IMR-90 (cell line): ENCODE measurements around the gene RASSF5. TPM values are rescaled to one million over a fixed set of nuclear protein-coding genes. Genes with fewer than 3 reads are reported as not detected.

Experiments
- ATAC-seq: fragments of 200-7000 bp; cut with Tn5 transposase; 2 replicates; pipeline ENCODE4 v1.9.1; 2020; ENCODE audit warnings: low read depth, mild to moderate bottlenecking, moderate library complexity
- BruUV-seq: library from RNA; stranded (reverse); fragments of 400-500 nt; replicated peaks from 2 replicates; lab custom pipeline; 2021; lab: Mats Ljungman, UMichigan
- CTCF ChIA-PET: fragments of 300-600 bp; formaldehyde crosslinking; extraction: SDS; loops from one replicate; lab custom pipeline; 2021; ENCODE audit warnings: antibody characterized with exemption; lab: Yijun Ruan, JAX
- POLR2A ChIA-PET: fragments of 300-600 bp; sonication (Branson Sonifier 250); formaldehyde crosslinking; loops from one replicate; lab custom pipeline; 2022; ENCODE audit warnings: antibody characterized with exemption; ENCODE audit not compliant: unreplicated experiment; lab: Charles Lee
- DNase-seq: peaks from one replicate; pipeline ENCODE4 v3.0.0; 2013
- H2AFZ ChIP-seq: replicated peaks from 2 replicates; pipeline ENCODE3; 2013; ENCODE audit warnings: low read length, mild to moderate bottlenecking; ENCODE audit not compliant: poor library complexity
- H2AK5ac ChIP-seq: 2 replicates; pipeline ENCODE4 v1.6.1; 2013; ENCODE audit warnings: low read depth, low read length, inconsistent platforms
- H2AK9ac ChIP-seq: replicated peaks from 2 replicates; pipeline ENCODE3; 2013; ENCODE audit warnings: mild to moderate bottlenecking, low read depth, low read length, moderate library complexity; ENCODE audit not compliant: poor library complexity
- H2BK120ac ChIP-seq: 2 replicates; pipeline ENCODE4 v1.6.1; 2013; ENCODE audit warnings: low read depth, low read length, inconsistent platforms
- H2BK15ac ChIP-seq: 3 replicates; pipeline ENCODE4 v1.6.1; 2013; ENCODE audit warnings: low read depth, low read length, inconsistent platforms
- H2BK20ac ChIP-seq: 2 replicates; pipeline ENCODE4 v1.6.1; 2013; ENCODE audit warnings: low read depth, mild to moderate bottlenecking, inconsistent platforms, low read length, moderate library complexity
- H2BK5ac ChIP-seq: 2 replicates; pipeline ENCODE4 v1.6.1; 2013; ENCODE audit warnings: mild to moderate bottlenecking, low read depth, low read length, inconsistent platforms; ENCODE audit not compliant: poor library complexity, severe bottlenecking
- H3K14ac ChIP-seq: replicated peaks from 2 replicates; pipeline ENCODE4 v1.6.1; 2013; ENCODE audit warnings: low read depth, low read length, inconsistent platforms
- H3K18ac ChIP-seq: 2 replicates; pipeline ENCODE4 v1.6.1; 2013; ENCODE audit warnings: low read depth, low read length, control low read depth
- H3K23ac ChIP-seq: 2 replicates; pipeline ENCODE4 v1.6.1; 2013; ENCODE audit warnings: low read depth, low read length, inconsistent platforms
- H3K27ac ChIP-seq: 2 replicates; pipeline ENCODE4 v1.5.1; 2013; ENCODE audit warnings: mild to moderate bottlenecking, control low read depth, low read length; ENCODE audit not compliant: insufficient read depth
- H3K27me3 ChIP-seq: 2 replicates; pipeline ENCODE4 v1.6.1; 2013; ENCODE audit warnings: low read length; ENCODE audit not compliant: control insufficient read depth, insufficient read depth
- H3K36me3 ChIP-seq: 2 replicates; pipeline ENCODE4 v1.6.1; 2013; ENCODE audit warnings: low read length, mixed read lengths; ENCODE audit not compliant: control insufficient read depth, insufficient read depth
- H3K4ac ChIP-seq: 2 replicates; pipeline ENCODE4 v1.6.1; 2013; ENCODE audit warnings: low read depth, low read length, inconsistent platforms
- H3K4me1 ChIP-seq: 2 replicates; pipeline ENCODE4 v1.6.1; 2013; ENCODE audit warnings: low read length, mixed read lengths; ENCODE audit not compliant: control insufficient read depth, insufficient read depth
- H3K4me2 ChIP-seq: 2 replicates; pipeline ENCODE4 v1.6.1; 2013; ENCODE audit warnings: low read depth, mild to moderate bottlenecking, control low read depth, low read length, moderate library complexity
- H3K4me3 ChIP-seq: 2 replicates; pipeline ENCODE4 v1.5.1; 2013; ENCODE audit warnings: low read depth, mild to moderate bottlenecking, control low read depth, low read length, moderate library complexity; ENCODE audit not compliant: insufficient read depth
- H3K56ac ChIP-seq: 2 replicates; pipeline ENCODE4 v1.6.1; 2013; ENCODE audit warnings: low read length, inconsistent platforms; ENCODE audit not compliant: insufficient read depth; ENCODE audit errors: extremely low read depth
- H3K79me1 ChIP-seq, 2 experiments: 2 replicates each; pipeline ENCODE4 v1.6.1; 2013; ENCODE audit warnings: low read length in 2 of 2, inconsistent platforms in 1 of 2, low read depth in 1 of 2
- H3K9ac ChIP-seq: 2 replicates; pipeline ENCODE4 v1.6.1; 2013; ENCODE audit warnings: low read depth, low read length, control low read depth
- H3K9me1 ChIP-seq: 2 replicates; pipeline ENCODE4 v1.6.1; 2013; ENCODE audit warnings: low read length, inconsistent platforms; ENCODE audit not compliant: insufficient read depth
- H3K9me3 ChIP-seq: 2 replicates; pipeline ENCODE4 v1.6.1; 2013; ENCODE audit warnings: low read length; ENCODE audit not compliant: control insufficient read depth, insufficient read depth
- H4K20me1 ChIP-seq: 2 replicates; pipeline ENCODE4 v1.6.1; 2013; ENCODE audit warnings: low read length, inconsistent platforms; ENCODE audit not compliant: insufficient read depth
- H4K5ac ChIP-seq: 2 replicates; pipeline ENCODE4 v1.6.1; 2013; ENCODE audit warnings: mild to moderate bottlenecking, low read depth, low read length, control low read depth
- H4K8ac ChIP-seq, 2 experiments: 2 replicates each; pipeline ENCODE4 v1.6.1; 2013; ENCODE audit warnings: low read depth in 2 of 2, low read length in 2 of 2, control low read depth in 1 of 2, inconsistent platforms in 1 of 2
- H4K91ac ChIP-seq: 2 replicates; pipeline ENCODE4 v1.6.1; 2013; ENCODE audit warnings: low read depth, low read length, inconsistent platforms; ENCODE audit not compliant: insufficient read depth
- POLR2A ChIP-seq: IDR thresholded peaks from 2 replicates; pipeline ENCODE4 v1.6.1; 2012; ENCODE audit warnings: mild to moderate bottlenecking, low read depth, low read length
- RAD21 ChIP-seq: IDR thresholded peaks from 2 replicates; pipeline ENCODE4 v1.6.1; 2012; ENCODE audit warnings: low read length, improper control_type of control experiment
- WGBS, 2 experiments: methylation state at CpG; one replicate each; pipeline versions ENCODE4 v1.1.5 to v1.1.7; 2013; ENCODE audit warnings: missing lambda C conversion rate in 2 of 2; ENCODE audit not compliant: insufficient read length in 1 of 2; ENCODE audit errors: extremely low coverage in 2 of 2; 5-methylcytosine and 5-hydroxymethylcytosine counted together
- dilution Hi-C: fragments of 300-500 bp; cut with HindIII; formaldehyde crosslinking; loops from one replicate; pipeline ENCODE4 v1.14.3; 2018; ENCODE audit warnings: low sequenced_read_pairs; ENCODE audit not compliant: unreplicated experiment
- in situ Hi-C: fragments of 300-500 bp; cut with MboI; formaldehyde crosslinking; loops from 3 replicates; pipeline ENCODE4 v1.14.3; 2019; ENCODE audit warnings: low sequenced_read_pairs, inconsistent platforms, mixed read lengths
- intact Hi-C: fragments of 100-400 bp; cut with micrococcal nuclease; formaldehyde crosslinking; loops from 2 replicates; pipeline ENCODE4 v1.10.0; 2022
- polyA plus RNA-seq, 3 experiments: library from polyadenylated mRNA; depleted of rRNA; stranded (reverse); fragments of >200 nt; gene quantifications; 2 replicates each; pipeline ENCODE4 v1.2.3, GENCODE V29; 2012; ENCODE audit warnings: low replicate concordance in 1 of 3
- total RNA-seq: library from RNA; depleted of rRNA; stranded (reverse); fragments of >200 nt; gene quantifications from 2 replicates; pipeline ENCODE4 v1.2.3, GENCODE V29; 2012
- TF ChIP-seq, protein P1 (sequence below): conservative IDR thresholded peaks from 2 replicates; pipeline ENCODE4 v1.5.1; 2012; ENCODE audit warnings: mild to moderate bottlenecking, low read depth, low read length, improper control_type of control experiment

Gene RASSF5
- total and polyA plus RNA-seq, 2 of the 4 experiments (the other 2 are of a cell fraction), result 0.18 to 1.1 TPM

DNA sequence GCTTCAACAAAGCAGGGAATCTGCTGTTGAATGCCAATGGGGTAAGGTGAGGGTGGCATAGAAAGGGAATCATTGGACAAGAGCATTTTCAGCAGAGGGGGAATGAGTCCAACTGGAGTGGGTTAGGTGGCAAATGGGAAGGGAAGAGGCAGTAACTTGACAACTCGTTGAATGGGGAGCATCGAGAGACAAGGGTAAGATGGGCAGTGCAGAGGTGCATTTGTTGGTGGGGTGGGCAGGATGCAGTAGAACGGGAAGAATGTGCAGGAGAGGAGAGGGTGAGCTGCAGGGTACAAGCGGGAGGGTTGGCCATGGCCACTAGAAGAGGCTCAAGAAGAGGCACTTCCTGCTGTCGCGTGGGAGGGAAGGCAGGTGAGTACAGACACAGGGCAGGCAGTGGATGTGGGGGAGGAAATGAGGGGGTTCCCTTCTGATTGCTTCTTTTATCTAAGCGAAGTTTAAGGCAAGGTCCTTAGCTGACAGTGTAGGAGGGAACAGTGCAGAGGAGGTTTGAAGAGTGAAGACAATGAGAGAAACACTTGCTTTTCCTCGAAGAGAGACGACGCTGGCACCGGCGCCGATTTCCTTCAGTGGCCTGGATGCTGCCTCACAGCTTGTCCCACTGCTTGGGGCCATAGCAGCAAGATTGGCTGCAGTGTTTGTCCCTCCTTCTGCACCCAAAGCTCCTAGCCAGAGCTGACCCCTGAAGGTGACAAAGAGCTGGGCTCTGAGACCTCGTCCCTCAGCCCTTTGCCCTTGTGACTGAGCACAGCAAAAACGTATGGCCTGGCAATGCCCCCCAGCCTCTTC is 40.3 kb upstream of the RASSF5 start:
- BruUV-seq, result no TSS peak
- H2AK9ac ChIP-seq, result no peak overlapping the region
- H2AFZ ChIP-seq, result no peak overlapping the region
- ATAC-seq (no peak), DNase-seq (no peak)
- H3K9me3 ChIP-seq, result no peaks in the 10 kb centered on the region
- H3K56ac ChIP-seq, result no peak overlapping the region
- no peak overlapping the region for H2BK120ac ChIP-seq
- CTCF ChIA-PET, result interaction anchor here (0.7 kb wide), 1 partner anchor 12 kb away, joined by 3 read pairs; no protein-coding TSS in a partner anchor
- H3K23ac ChIP-seq, result no peak overlapping the region
- no peak overlapping the region for H2BK20ac ChIP-seq
- no peak overlapping the region for H3K18ac ChIP-seq
- peaks cover 9 to 16% of the 10 kb centered on the region in 2 experiments for H3K79me1 ChIP-seq
- no peak overlapping the region for H4K91ac ChIP-seq
- intact Hi-C loops (no loop called here), in situ Hi-C loops (no loop called here), dilution Hi-C loops (no loop called here)
- H3K14ac ChIP-seq, result no peak overlapping the region; the same call in 1 of the 2 replicates
- no peak overlapping the region for H3K27ac ChIP-seq
- H3K27me3 ChIP-seq, result no peaks in the 10 kb centered on the region
- no peak overlapping the region for H3K9ac ChIP-seq
- TF ChIP-seq, protein P1, sequence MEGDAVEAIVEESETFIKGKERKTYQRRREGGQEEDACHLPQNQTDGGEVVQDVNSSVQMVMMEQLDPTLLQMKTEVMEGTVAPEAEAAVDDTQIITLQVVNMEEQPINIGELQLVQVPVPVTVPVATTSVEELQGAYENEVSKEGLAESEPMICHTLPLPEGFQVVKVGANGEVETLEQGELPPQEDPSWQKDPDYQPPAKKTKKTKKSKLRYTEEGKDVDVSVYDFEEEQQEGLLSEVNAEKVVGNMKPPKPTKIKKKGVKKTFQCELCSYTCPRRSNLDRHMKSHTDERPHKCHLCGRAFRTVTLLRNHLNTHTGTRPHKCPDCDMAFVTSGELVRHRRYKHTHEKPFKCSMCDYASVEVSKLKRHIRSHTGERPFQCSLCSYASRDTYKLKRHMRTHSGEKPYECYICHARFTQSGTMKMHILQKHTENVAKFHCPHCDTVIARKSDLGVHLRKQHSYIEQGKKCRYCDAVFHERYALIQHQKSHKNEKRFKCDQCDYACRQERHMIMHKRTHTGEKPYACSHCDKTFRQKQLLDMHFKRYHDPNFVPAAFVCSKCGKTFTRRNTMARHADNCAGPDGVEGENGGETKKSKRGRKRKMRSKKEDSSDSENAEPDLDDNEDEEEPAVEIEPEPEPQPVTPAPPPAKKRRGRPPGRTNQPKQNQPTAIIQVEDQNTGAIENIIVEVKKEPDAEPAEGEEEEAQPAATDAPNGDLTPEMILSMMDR, result no peak
- TF ChIP-seq RAD21 (no peak), POLR2A (no peak)
- no peak overlapping the region for H3K4me2 ChIP-seq
- H3K4me1 ChIP-seq, result peaks cover 17% of the 10 kb centered on the region
- H4K20me1 ChIP-seq, result no peaks in the 10 kb centered on the region
- H3K9me1 ChIP-seq, result peaks cover 20% of the 10 kb centered on the region
- POLR2A ChIA-PET, result no interaction called here
- H4K8ac ChIP-seq, result no peak overlapping the region
- no peak overlapping the region for H2BK5ac ChIP-seq
- WGBS, 2 experiments, result 69% methylated on average over 14 of the region's 15 CpGs; no CpG with 5 or more reads in 1 of the 2 experiments
- H3K4me3 ChIP-seq, result no peak overlapping the region
- H4K5ac ChIP-seq, result no peak overlapping the region
- no peak overlapping the region for H3K4ac ChIP-seq
- peaks cover 5% of the 10 kb centered on the region; the same call in 1 of the 2 replicates for H3K36me3 ChIP-seq
- no peak overlapping the region for H2BK15ac ChIP-seq
- H2AK5ac ChIP-seq, result peak overlapping the region; percentile 38; the same call in 1 of the 2 replicates
